GM21381 (cell line): ENCODE results near the gene SLC22A9.
"Not testable (repeated sequence)": the region's sequence is repeated elsewhere in the genome, so short reads cannot be mapped to it uniquely, and the experiment has no call there.

Experiments used
- ATAC-seq: cut with Tn5 transposase; IDR thresholded peaks from one replicate; pipeline ENCODE4 v1.9.1; 2021; ENCODE audit warnings: mild to moderate bottlenecking, moderate library complexity; ENCODE audit not compliant: unreplicated experiment

Gene SLC22A9

GRCh38 chr11:63369165-63369970 is at the start of gene SLC22A9:
Gene SLC22A9, plus strand, starts transcription at chr11:63369785. Its CDS starts 272 bp downstream, at chr11:63370057.
- ATAC-seq = no peak

GRCh38 chr11:63321723-63322122 is 47.9 kb upstream of the SLC22A9 start:
- ATAC-seq = no peak

GRCh38 chr11:63335089-63335488 is 34.5 kb upstream of the SLC22A9 start:
- not testable (repeated sequence) for ATAC-seq

GRCh38 chr11:63337070-63337469 is 32.5 kb upstream of the SLC22A9 start:
- no peak for ATAC-seq

- ATAC-seq = no peak
These were observed 26.5 kb upstream of the SLC22A9 start for GRCh38 chr11:63343130-63343529.

- ATAC-seq = no peak
These were observed 17.4 kb upstream of the SLC22A9 start for GRCh38 chr11:63352144-63352543.

GRCh38 chr11:63362196-63362793 is 7.3 kb upstream of the SLC22A9 start:
- no peak for ATAC-seq

GRCh38 chr11:63369971-63370588 is 495 bp downstream of the SLC22A9 start:
- ATAC-seq = no peak

- ATAC-seq = no peak
These were observed 1.8 kb downstream of the SLC22A9 start for GRCh38 chr11:63371396-63371795.

GRCh38 chr11:63375434-63375833 is 5.8 kb downstream of the SLC22A9 start:
- no peak for ATAC-seq

- ATAC-seq = no peak
These were observed 10.5 kb downstream of the SLC22A9 start for GRCh38 chr11:63380130-63380529.

- no peak for ATAC-seq
These were observed 26.1 kb downstream of the SLC22A9 start for GRCh38 chr11:63395697-63396096.

- no peak for ATAC-seq
These were observed 34.8 kb downstream of the SLC22A9 start for GRCh38 chr11:63404161-63404935.

- no peak for ATAC-seq
These were observed 35.5 kb downstream of the SLC22A9 start for GRCh38 chr11:63405114-63405513.

- no peak for ATAC-seq
These were observed 36.9 kb downstream of the SLC22A9 start for GRCh38 chr11:63406458-63406857.

- ATAC-seq = no peak
These were observed 47.7 kb downstream of the SLC22A9 start for GRCh38 chr11:63417174-63417852.

- ATAC-seq = no peak
These were observed 58.5 kb downstream of the SLC22A9 start for GRCh38 chr11:63427971-63428508.

GRCh38 chr11:63430731-63431130 is 61.1 kb downstream of the SLC22A9 start:
- not testable (repeated sequence) for ATAC-seq

GRCh38 chr11:63435351-63435750 is 65.8 kb downstream of the SLC22A9 start:
- ATAC-seq = not testable (repeated sequence)

- ATAC-seq = not testable (repeated sequence)
These were observed 66.2 kb downstream of the SLC22A9 start for GRCh38 chr11:63435831-63436230.
